GM19099 (cell line): ENCODE data around the gene SCO2.
A peak's percentile ranks its signal among the peaks of the same experiment; 100 is the strongest.

Experiments used
- POLR2A ChIP-seq: IDR thresholded peaks from 3 replicates; pipeline ENCODE4 v1.6.1; 2011; ENCODE audit warnings: low read depth; ENCODE audit not compliant: insufficient read length; ENCODE audit errors: extremely low read depth

Gene SCO2, protein sequence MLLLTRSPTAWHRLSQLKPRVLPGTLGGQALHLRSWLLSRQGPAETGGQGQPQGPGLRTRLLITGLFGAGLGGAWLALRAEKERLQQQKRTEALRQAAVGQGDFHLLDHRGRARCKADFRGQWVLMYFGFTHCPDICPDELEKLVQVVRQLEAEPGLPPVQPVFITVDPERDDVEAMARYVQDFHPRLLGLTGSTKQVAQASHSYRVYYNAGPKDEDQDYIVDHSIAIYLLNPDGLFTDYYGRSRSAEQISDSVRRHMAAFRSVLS

DNA sequence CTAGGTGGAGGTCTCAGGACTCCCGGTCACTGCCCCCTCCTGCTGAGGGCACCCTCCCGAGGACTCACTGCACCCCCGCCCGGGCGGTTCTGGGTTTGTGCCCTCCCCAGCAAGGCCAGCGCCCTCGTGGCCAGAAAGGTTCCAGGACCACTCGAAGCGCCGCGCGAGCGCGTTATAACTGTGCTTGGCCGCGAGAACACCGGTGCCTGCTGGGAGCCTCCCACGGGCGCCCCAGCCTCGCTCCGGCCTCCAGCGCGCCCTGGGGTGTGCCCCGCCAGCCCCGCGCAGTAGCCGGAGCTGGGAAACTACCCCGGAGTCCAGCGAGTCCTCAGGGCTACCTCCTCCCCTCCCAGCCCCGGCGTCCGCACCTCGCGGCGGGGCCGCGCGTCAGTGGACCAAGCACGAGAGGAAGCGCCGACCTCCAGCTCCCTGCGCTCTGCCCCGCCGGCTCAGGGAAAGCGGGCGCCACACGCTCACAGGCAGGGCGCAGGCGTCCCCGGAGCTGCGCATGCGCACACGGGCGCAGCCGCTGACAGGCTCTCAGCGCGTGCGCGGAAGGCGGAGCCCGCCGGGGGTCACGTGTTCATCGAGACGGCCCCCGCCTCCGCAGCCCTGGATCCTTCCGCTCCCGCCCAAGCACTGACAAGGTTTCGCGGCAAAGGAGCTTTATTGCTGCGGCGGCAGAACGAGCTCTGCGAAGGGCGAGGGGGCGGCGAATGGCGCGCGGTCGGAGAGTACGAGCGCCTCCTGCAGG is at the start of gene SCO2:
TSS of gene SCO2 (minus strand) at position 495 of the 754 bp plus-strand sequence. CDS start 1,187 bp downstream, outside the sequence.
- TF ChIP-seq POLR2A = peak; percentile 87

DNA sequence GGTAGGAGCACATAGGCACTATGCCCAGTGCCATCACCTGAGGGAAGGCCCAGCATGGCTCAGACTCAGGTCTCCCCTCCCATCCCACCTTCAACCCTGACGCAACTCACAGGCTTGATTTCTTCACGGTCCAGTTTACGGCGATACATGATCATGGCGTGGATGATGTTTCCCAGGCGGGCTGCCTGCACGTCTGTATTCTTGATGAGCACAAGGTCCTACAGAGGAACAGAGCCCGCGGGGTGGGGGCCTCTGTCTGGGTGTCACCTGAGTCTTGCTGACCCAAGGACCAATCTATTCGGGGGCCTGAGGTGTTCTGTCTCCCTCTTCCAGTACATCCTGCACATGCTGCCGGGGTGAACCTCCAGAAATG is 49.0 kb upstream of the SCO2 start:
- no peak for TF ChIP-seq POLR2A

DNA sequence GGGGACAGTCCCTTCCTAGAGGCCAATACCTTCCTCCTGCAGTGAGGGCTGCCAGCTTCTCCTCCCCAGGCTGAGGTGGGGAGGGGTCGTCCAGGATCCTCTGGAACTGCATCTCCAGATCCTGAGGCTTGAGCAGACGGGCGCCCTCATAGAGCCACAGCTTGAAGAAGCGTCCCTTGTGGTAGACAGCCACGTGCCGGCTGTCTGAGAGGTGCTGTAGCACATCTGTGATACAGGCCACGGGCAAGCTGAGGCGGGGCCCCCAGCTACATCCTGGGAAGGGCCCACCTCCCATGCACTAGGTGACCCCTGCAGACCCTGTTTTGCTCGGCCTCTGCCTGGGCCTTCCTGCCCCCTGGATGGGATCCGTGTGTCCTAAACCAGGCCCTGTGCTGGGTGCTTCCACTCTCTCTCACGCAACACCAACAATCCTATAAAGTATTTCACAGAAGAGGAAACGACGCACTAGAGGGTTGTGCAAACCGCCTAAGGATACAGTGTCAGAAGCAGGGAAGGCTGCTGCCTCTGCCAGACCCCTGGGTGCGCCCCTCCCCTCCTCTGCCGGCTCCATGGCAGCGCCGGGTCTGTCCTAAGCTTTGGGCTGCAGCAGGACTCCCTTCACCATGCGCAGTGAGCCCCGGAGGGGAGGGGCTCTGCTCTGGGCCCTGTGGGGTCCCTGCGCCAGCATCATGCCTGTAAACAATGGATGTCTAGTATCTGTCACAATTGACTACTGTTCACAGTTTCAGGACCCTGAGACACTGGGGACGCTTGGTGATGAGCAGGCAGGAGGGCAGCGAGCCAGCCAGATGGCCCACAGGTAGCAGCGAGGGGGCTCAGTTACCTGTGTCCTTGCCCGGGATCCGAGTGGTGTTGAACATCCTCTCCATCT is 48.3 kb upstream of the SCO2 start:
- no peak for TF ChIP-seq POLR2A

DNA sequence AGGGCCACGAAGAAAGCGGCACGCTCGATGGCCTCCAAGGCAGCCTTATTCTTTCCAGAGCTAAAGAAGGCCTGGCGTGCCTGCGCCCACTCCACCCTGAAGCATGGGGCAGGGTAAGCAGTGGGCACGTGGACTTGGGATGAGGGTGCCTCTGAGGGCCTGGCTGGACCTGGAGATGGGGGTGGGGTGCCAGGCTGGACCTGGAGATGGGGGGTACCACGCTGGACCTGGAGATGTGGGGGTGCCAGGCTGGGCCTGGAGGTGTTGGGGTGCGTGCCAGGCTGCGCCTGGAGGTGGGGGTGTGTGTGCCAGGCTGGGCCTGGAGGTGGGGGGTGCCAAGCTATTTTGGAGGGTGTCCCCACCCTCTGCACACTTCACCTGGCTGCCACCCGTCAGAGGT is 47.6 kb upstream of the SCO2 start:
- no peak for TF ChIP-seq POLR2A

DNA sequence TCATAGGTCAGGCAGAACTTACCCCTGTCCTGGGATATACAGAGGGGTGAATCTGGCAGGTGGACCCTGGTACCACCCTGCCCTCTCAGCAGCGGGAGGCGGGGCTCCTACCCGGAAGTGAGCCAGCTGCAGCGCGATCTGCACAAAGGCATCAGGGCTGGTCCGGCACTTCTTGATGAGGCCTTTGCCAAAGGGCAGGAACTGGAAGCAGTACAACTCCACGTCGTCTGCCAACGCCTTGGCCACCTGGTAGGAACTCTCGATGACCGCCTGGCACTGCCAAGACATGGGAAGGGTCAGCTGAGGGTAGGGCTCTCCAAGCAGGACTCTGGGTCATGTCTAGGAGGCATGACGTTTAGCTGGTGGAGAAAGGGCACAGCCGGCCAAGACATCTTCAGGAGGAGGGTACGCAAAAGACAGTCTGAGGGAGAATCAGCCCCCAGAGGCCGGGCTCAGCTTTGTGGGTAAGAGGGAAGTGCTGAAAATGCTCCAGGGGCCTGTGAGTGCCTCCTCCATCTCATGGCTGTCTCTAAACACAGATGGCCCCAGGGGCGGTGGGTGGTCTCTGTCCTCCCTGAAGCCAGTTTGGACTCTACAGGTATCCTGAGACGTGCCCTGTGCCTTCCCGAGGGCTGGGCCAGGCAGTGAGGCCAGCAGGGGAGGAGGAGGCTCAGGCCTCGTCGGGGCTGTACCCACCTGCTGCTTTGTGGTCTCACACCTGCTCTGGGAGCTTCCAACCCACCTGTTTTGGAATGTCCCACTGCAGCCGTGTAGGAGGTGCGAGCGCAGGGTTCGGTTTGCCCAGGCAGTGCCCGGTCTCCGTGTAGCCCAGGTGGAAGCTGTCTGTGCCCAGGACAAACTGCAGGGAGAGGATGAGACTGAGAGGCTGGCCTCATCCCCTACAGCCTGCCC is 46.1 kb upstream of the SCO2 start:
- no peak for TF ChIP-seq POLR2A

DNA sequence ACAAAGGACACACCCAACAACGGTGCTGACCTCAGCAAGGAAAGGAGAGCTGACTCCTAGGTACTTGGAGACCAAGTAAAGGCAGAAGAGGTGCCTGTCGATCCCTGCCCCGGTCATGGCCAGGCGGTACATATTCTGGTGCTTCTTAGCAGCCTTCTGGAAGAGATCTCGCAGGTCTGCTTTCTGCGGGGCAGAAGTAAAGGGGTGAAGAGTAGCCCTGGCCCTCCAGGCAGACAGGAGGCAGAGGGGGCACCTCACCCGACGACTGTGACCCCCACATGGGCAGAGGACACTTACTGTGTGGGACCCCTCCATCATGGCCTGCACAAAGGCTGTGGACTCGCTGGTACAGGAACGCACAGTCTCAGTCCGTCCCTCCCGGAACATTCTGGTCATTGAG is 45.5 kb upstream of the SCO2 start:
- no peak for TF ChIP-seq POLR2A

DNA sequence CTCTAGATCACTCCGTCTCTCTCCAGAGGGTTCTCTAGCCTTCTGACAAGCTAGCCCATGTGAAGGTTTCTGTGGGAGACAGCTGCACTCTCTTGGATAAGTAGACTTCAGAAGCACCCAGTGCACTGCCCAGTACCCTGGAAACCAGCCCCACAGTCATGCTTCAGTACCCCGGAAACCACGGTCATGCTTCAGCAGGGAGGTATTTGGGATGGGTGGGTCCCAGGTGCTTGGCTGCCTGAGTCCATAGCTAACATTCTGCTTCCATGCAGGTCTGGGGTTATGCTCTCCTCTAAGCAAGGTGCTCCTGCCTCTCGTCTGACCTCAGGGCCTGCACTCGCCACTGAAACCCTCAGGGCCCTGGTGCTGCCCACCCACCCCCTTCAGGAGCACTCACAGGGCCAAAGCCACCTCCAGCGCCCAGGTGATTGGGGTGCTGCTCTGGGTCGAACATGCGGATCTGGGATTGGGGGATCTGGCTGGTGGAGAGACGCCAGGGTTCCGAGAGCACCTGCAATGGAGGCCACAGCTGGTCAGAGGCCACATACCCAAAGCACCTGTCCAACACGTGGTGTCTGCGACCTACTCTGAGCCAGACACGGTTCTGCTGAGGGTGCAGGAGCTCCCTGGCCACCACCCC is 44.6 kb upstream of the SCO2 start:
- TF ChIP-seq POLR2A = no peak

DNA sequence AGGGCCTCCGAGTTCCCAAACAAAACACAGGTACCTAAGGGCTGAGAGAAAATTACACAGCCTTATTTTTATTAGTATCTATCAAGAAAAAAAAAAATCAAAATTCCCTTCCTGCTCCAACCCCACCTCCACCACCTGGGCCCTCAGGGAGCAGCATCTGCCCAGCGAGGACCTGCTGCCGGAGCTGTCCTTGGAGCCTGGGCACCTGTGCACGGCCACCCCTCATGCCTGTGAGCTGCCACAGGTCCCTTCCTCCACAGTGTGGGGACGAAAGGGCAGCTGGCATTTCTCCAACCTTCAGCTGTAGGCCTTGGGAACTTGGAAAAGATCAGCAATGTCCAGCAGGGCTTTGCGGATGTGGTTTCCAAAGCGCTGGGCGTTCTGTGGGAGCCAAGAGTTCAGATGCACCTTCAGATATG is 43.7 kb upstream of the SCO2 start:
- TF ChIP-seq POLR2A = no peak

DNA sequence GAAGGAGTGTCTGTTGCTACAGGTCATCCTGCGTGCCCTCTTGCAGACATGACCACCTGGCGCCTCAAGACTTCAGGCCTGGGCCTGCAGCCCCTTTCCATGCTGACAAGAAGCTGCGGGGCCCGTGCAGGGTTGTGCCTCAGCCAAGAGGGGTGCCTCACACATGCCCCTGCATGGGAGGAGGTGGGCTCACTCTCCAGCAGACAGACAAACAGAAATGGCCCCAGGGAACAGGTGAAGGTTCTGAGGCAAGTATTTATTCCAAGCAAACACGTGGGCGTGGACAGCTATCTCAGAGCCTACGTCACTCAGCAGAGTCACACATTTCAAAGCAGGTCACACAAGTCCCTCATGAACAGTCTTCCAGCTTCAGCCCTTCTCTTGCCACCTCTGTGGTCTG is 43.2 kb upstream of the SCO2 start:
- no peak for TF ChIP-seq POLR2A

DNA sequence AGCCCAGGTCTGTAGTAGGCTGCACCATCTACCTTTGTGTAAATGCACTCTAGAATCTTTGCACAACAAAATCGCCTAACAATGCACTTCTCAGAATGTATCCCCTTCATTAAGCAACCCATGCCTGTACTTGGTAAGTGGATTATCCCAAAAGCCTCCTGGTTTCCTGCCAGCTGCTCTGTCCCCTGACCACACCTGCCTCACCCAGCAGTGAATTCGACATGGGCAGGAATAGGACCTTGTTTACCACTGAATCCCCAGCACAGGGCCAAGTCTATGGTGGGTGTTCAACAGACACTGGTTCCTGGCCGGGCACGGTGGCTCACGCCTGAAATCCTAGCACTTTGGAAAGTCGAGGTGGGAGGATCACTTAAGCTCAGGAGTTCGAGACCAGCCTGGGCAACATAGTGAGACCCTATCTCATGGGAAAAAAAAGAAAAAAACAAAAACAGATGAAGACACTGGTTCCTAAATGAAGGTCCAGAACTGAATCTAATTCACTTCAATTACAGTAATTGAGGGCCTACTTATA is 42.4 kb upstream of the SCO2 start:
- TF ChIP-seq POLR2A = no peak

DNA sequence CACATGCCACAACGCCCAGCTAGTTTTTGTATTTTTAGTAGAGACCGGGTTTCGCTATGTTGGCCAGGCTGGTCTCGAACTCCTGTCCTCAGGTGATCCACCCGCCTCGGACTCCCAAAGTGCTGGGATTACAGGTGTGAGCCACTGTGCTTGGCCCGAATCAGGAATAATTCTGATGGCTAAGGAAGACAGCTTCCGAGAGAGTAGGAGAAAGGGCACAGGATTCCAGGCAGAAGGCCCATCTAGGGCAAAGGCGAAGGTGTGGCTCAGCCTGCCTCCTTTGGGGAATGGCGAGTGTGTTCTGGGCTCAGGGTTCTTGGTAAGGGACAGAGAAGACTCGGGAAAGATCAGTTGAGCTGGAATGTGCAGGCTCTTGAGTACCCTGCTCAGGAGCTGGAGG is 38.9 kb upstream of the SCO2 start:
- no peak for TF ChIP-seq POLR2A

DNA sequence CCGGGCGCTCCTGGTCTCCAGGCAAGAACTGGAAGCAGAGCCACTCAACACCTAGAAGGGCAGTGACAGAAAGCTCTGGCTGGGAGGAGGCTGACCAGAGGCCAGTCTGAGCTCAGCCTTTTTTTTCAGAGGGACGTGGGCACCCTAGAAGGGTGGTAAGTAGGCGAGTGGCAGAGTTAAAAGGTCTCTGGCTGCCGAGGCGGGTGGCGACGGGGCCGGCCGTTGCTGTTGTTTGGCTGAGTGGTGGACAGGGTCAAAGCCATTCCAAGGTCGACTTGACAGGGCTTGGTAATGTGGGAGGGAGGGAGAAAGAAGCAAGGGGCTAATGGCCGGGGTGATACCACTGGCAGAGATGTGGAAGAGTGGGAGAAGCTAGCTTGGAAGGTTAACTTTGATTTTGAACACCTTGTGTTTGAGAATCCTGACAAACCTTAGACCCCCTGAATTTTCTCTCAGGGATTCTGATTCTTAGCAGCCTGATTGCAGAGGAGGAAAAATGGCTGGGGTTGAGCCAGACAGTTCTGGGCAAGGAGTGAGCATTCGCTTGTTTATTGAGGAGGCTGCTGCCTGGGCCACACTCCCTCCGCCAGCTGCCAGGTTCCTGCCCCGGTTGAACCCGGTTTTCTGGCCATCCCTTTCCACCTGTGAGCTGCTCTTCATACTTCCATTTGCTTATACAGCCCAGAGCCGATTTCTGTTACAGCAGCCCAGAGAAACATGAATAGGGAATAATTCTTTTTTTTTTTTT is 38.2 kb upstream of the SCO2 start:
- no peak for TF ChIP-seq POLR2A

DNA sequence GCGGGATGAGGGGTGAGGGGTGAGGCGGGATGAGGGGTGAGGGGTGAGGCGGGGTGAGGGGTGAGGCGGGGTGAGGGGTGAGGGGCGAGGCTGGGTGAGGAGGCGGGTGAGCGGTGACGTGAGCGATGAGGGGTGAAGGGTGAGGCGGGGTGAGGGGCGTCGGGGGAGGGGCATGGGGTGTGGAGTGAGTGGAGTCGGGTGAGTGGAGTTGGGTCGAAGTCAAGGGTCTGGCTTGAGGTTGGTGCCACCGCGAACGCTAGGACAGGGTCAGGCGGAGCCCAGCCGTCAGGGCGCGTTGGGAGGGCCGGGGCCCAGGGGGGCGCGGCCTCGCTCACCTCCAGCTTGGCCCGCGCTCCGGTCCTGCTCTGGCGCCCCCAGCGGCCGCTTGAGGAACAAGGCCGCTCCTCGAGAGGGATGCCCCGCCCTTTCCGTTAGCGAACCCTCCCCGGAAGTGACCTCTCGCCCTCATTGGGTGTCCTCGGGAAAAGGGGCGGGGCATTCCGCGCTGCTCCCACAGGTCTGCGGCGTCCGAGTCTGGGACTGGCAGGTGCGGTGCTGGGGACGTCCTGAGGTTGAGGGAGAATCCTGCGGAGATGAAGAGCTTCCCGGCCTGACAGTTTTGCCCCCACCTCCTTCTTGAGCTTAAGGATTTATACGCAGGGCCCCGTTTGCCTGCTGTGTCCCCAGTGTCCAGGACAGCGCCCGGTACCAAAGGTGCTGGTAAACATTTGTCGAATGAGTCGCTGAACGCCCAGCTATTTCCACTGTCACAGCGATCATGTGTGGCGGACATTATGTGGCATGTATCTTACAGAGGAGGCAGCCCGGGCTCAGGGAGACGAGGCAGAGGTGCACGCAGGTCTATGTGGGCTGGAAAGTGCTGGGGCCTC is 37.4 kb upstream of the SCO2 start, which contains the start of gene SYCE3:
TSS of gene SYCE3 (minus strand) at position 397 of the 890 bp plus-strand sequence. CDS start 6,514 bp downstream, outside the sequence.
- peak; percentile 61 for TF ChIP-seq POLR2A
